Thymus (tissue), 11 donors: ENCODE measurements around the gene MYCBPAP. TPM values are rescaled to one million over a fixed set of nuclear protein-coding genes. Genes with fewer than 3 reads are reported as not detected.
A peak's percentile ranks its signal among the peaks of the same experiment; 100 is the strongest.
"Not testable (repeated sequence)": the region's sequence is repeated elsewhere in the genome, so short reads cannot be mapped to it uniquely, and the experiment has no call there.

Source experiments
- DNase-seq, 9 donors: peaks; one replicate each; pipeline ENCODE4 v3.0.0-alpha.2; 2013; ENCODE audit warnings: low spot score in 9 of 9, low read depth in 6 of 9, missing footprints in 1 of 9
- H3K27ac ChIP-seq, 2 donors: one replicate each; pipeline ENCODE4 v1.5.1; 2013; ENCODE audit warnings: control low read depth in 1 of 2, low read depth in 1 of 2, low read length in 1 of 2, mild to moderate bottlenecking in 1 of 2, moderate library complexity in 1 of 2
- H3K27me3 ChIP-seq, 2 donors: one replicate each; pipeline ENCODE4 v1.5.1; 2013; ENCODE audit warnings: low read length in 1 of 2; ENCODE audit not compliant: control insufficient read depth in 2 of 2, insufficient read depth in 1 of 2
- H3K36me3 ChIP-seq, 2 donors: one replicate each; pipeline ENCODE4 v1.5.1; 2013; ENCODE audit warnings: low read length in 1 of 2, mild to moderate bottlenecking in 1 of 2, moderate library complexity in 1 of 2; ENCODE audit not compliant: control insufficient read depth in 2 of 2, insufficient read depth in 2 of 2
- H3K4me1 ChIP-seq, 2 donors: one replicate each; pipeline ENCODE4 v1.5.1; 2013; ENCODE audit warnings: low read length in 2 of 2; ENCODE audit not compliant: control insufficient read depth in 2 of 2, insufficient read depth in 2 of 2
- H3K4me3 ChIP-seq, 2 donors: one replicate each; pipeline ENCODE4 v1.5.1; 2013; ENCODE audit warnings: low read length in 2 of 2, control low read depth in 1 of 2, mild to moderate bottlenecking in 1 of 2
- H3K9me3 ChIP-seq, 2 donors: one replicate each; pipeline ENCODE4 v1.5.1; 2013; ENCODE audit warnings: low read length in 1 of 2, mild to moderate bottlenecking in 1 of 2; ENCODE audit not compliant: control insufficient read depth in 2 of 2, insufficient read depth in 1 of 2
- WGBS: extraction: QIAGEN DNeasy Blood & Tissue Kit; methylation state at CpG from one replicate; pipeline ENCODE4 v1.1.7; 2013; 5-methylcytosine and 5-hydroxymethylcytosine counted together
- polyA plus RNA-seq: library from polyadenylated mRNA; stranded (reverse); fragments of 200-250 nt; gene quantifications from one replicate; pipeline ENCODE4 v1.2.3, GENCODE V29; 2013
- total RNA-seq: library from RNA; stranded (reverse); fragments of 120-200 nt; gene quantifications from one replicate; pipeline ENCODE4 v1.2.4, GENCODE V29; 2013
- donor health status: healthy.

MYCBPAP gene
- total and polyA plus RNA-seq, 2 donors = 1.2 to 1.5 TPM

GRCh38 chr17:50470426-50470825 lies 37.8 kb upstream of the MYCBPAP start:
- Histone ChIP-seq H3K27me3 (peaks cover 19 to 51% of the 10 kb centered on the region in 2 donors), H3K9me3 (peaks cover 0 to 4% of the 10 kb centered on the region in 2 donors), H3K4me3 (no peak overlapping the region), H3K4me1 (peaks cover 0 to 19% of the 10 kb centered on the region in 2 donors), H3K27ac (no peak overlapping the region), H3K36me3 (no peaks in the 10 kb centered on the region)
- no peak for DNase-seq
- 84% methylated on average over 6 of the region's 6 CpGs for WGBS

DNA sequence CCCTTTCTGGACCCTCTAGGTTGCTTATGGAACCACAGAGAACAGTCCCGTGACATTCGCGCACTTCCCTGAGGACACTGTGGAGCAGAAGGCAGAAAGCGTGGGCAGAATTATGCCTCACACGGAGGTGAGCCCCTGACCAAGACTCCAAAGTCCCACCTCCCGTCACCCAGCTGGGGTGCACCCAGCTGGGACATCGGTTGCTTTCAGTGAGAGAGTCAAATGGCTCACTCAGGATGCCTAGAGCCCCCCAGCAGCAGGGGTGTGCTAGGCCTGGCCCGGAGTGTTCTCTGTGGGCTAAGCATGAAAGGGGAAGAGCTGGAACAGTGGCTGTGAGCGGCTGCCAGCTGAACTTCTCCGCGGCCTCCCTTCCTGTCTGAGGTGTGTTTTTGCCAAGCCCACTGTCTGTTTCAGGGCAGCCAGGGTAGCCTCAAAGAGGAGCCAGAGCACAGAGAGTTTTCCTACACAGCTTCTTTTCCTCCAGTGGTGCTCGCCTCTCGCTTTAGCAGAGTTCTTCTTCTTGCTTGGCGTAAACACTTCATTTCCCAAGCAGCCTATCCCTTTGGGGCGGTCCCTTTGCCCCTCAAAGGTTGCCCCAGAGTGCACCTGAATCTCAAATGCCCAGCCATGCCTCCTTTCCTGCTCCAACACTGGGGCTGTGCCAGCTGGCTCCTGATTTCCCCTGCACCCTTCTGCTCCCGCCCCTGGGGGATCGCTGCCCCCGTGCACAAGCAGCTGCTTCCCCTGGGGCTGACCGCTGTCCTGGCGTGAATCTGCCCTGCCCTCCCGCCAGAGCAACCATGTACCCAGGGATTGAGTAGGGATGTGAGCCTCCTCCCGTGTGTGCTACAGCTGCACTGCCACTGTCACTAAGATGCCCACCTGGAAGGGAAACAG lies 37.0 kb upstream of the MYCBPAP start:
- DNase-seq = peak in 3 of 9 donors; percentile 8 to 38 (median 12)
- 62% methylated on average over 22 of the region's 22 CpGs for WGBS

GRCh38 chr17:50472286-50472685 lies 36.0 kb upstream of the MYCBPAP start:
- peaks cover 0 to 19% of the 10 kb centered on the region in 2 donors for H3K4me1 ChIP-seq
- no peak for DNase-seq
- H3K27ac ChIP-seq = no peak overlapping the region
- 98% methylated on average over 10 of the region's 10 CpGs for WGBS
- peaks cover 19 to 46% of the 10 kb centered on the region in 2 donors for H3K27me3 ChIP-seq
- peaks cover 0 to 4% of the 10 kb centered on the region in 2 donors for H3K9me3 ChIP-seq
- H3K36me3 ChIP-seq = no peaks in the 10 kb centered on the region
- H3K4me3 ChIP-seq = no peak overlapping the region

More for the DNA sequence above, 37.0 kb upstream of the MYCBPAP start:
- no peak overlapping the region for H3K27ac ChIP-seq
- no peaks in the 10 kb centered on the region for H3K36me3 ChIP-seq
- H3K9me3 ChIP-seq = peaks cover 0 to 4% of the 10 kb centered on the region in 2 donors
- peaks cover 0 to 19% of the 10 kb centered on the region in 2 donors for H3K4me1 ChIP-seq
- H3K27me3 ChIP-seq = peaks cover 19 to 52% of the 10 kb centered on the region in 2 donors
- no peak overlapping the region for H3K4me3 ChIP-seq

DNA sequence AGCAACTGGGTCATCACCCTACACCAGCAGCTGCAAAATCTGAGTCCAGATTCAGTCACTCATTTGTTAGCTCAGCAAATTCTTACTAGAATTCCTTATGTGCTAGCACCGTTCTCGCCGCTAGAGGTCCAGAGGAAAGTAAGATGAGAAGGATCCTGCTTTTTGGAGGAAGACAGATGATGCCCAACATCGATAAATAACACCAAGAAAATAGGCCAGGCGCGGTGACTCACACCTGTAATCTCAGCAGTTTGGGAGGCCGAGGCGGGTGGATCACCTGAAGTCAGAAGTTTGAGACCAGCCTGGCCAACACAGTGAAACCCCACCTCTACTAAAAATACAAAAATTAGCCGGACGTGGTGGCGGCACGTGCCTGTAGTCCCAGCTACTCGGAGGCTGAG lies 35.5 kb upstream of the MYCBPAP start:
- Histone ChIP-seq H3K4me1 (peaks cover 0 to 20% of the 10 kb centered on the region in 2 donors), H3K27me3 (peaks cover 18 to 41% of the 10 kb centered on the region in 2 donors)
- H3K36me3 ChIP-seq, H3K4me3 ChIP-seq, H3K27ac ChIP-seq, DNase-seq, H3K9me3 ChIP-seq: not testable (repeated sequence)
- 95% methylated on average over 13 of the region's 13 CpGs for whole genome bisulfite sequencing

DNA sequence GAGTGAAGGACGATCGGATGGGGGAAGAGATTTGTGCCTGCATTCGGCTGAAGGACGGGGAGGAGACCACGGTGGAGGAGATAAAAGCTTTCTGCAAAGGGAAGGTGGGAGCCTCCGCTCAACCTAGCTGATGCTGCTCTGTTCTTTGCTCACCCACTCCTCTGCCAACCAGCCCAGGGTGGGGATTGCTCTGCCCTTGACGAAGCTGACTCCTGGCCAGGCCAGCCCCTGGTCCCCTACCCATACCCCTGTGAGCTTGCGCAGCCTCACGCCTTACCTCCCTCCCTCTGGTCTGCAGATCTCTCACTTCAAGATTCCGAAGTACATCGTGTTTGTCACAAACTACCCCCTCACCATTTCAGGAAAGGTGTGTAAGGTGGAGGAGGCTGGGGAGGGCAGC lies 34.3 kb upstream of the MYCBPAP start:
- WGBS = 97% methylated on average over 11 of the region's 11 CpGs
- H3K27ac ChIP-seq = no peak overlapping the region
- H3K4me3 ChIP-seq = no peak overlapping the region
- H3K4me1 ChIP-seq = peaks cover 6 to 28% of the 10 kb centered on the region in 2 donors
- no peaks in the 10 kb centered on the region for H3K36me3 ChIP-seq
- H3K9me3 ChIP-seq = peaks cover 0 to 4% of the 10 kb centered on the region in 2 donors
- peaks cover 8 to 29% of the 10 kb centered on the region in 2 donors for H3K27me3 ChIP-seq
- no peak for DNase-seq

DNA sequence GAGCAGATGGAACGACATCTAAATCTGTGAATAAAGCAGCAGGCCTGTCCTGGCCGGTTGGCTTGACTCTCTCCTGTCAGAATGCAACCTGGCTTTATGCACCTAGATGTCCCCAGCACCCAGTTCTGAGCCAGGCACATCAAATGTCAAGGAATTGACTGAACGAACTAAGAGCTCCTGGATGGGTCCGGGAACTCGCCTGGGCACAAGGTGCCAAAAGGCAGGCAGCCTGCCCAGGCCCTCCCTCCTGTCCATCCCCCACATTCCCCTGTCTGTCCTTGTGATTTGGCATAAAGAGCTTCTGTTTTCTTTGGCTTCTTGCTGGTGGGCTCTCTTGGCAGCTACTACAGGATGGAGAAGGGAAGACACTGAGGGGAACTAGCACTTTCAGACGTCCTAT lies 33.7 kb upstream of the MYCBPAP start:
- 90% methylated on average over 6 of the region's 6 CpGs for WGBS
- Histone ChIP-seq H3K27ac (no peak overlapping the region), H3K4me1 (peaks cover 7 to 25% of the 10 kb centered on the region in 2 donors), H3K36me3 (no peaks in the 10 kb centered on the region), H3K4me3 (no peak overlapping the region), H3K9me3 (peaks cover 0 to 2% of the 10 kb centered on the region in 2 donors), H3K27me3 (peaks cover 2 to 23% of the 10 kb centered on the region in 2 donors)
- DNase-seq = no peak

DNA sequence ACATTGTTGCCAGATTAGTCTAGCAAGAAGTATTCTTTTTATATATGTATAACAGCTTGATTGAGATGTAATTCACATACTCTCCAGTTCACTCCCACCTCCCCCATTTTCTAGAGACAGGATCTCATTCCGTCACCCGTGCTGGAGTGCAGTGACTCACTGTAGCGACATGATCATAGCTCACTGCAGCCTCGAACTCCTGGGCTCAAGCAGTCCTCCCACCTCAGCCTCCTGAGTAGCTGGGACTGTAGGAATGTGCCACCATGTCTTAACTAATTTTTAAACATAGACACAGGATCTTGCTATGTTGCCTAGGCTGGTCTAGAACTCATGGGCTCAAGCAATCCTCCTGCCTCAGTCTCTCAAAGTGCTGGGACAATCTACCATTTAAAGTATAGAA lies 32.9 kb upstream of the MYCBPAP start:
- Histone ChIP-seq H3K4me1 (peaks cover 10 to 31% of the 10 kb centered on the region in 2 donors), H3K9me3 (no peaks in the 10 kb centered on the region)
- no peak for DNase-seq

GRCh38 chr17:50475775-50476544 lies 32.3 kb upstream of the MYCBPAP start:
- not testable (repeated sequence) for H3K4me3 ChIP-seq, H3K27me3 ChIP-seq, H3K36me3 ChIP-seq, DNase-seq, H3K9me3 ChIP-seq, H3K27ac ChIP-seq
- 83% methylated on average over 33 of the region's 33 CpGs for WGBS
- peaks cover 10 to 25% of the 10 kb centered on the region in 2 donors for H3K4me1 ChIP-seq

More for the DNA sequence above, 32.9 kb upstream of the MYCBPAP start:
- H3K27me3 ChIP-seq = peaks cover 0 to 15% of the 10 kb centered on the region in 2 donors
- 94% methylated on average over 4 of the region's 4 CpGs for WGBS
- H3K36me3 ChIP-seq = peaks cover 2 to 3% of the 10 kb centered on the region in 2 donors
- H3K4me3 ChIP-seq = no peak overlapping the region
- no peak overlapping the region for H3K27ac ChIP-seq
